GM12878 (cell line): Measurements from ENCODE around the gene ZNF585A. TPM values are rescaled to one million over a fixed set of nuclear protein-coding genes. Genes with fewer than 3 reads are reported as not detected.
A peak's percentile ranks its signal among the peaks of the same experiment; 100 is the strongest.

Experiments
- BRCA1 ChIP-seq: IDR thresholded peaks from 2 replicates; pipeline ENCODE4 v1.6.1; 2011; ENCODE audit warnings: low read depth, low read length, improper control_type of control experiment
- FOS ChIP-seq: IDR thresholded peaks from 3 replicates; pipeline ENCODE4 v1.6.1; 2011; ENCODE audit warnings: borderline replicate concordance; ENCODE audit not compliant: insufficient read length; ENCODE audit errors: extremely low read depth
- MLLT1 ChIP-seq: fragments of 450-650 bp; IDR thresholded peaks from 2 replicates; pipeline ENCODE4 v1.6.1; 2016; ENCODE audit warnings: mild to moderate bottlenecking
- NR2C1 ChIP-seq: fragments of 450-650 bp; IDR thresholded peaks from 2 replicates; pipeline ENCODE4 v1.6.1; 2017; ENCODE audit warnings: antibody characterized with exemption, mild to moderate bottlenecking, moderate library complexity
- RELB ChIP-seq: fragments of 450-650 bp; IDR thresholded peaks from 2 replicates; pipeline ENCODE4 v1.6.1; 2017; ENCODE audit warnings: low read depth, mild to moderate bottlenecking, moderate library complexity
- SMAD1 ChIP-seq: fragments of 450-650 bp; IDR thresholded peaks from 2 replicates; pipeline ENCODE4 v1.6.1; 2018; ENCODE audit warnings: mild to moderate bottlenecking, low read depth; ENCODE audit not compliant: partially characterized antibody
- TCF12 ChIP-seq: IDR thresholded peaks from 2 replicates; pipeline ENCODE4 v1.6.1; 2011; ENCODE audit warnings: low read depth, mild to moderate bottlenecking, low read length
- YY1 ChIP-seq: IDR thresholded peaks from 2 replicates; pipeline ENCODE4 v1.6.1; 2011; ENCODE audit warnings: low read depth, mild to moderate bottlenecking, low read length
- ZZZ3 ChIP-seq: IDR thresholded peaks from 2 replicates; pipeline ENCODE4 v1.6.1; 2011; ENCODE audit warnings: low read depth; ENCODE audit not compliant: control insufficient read depth, insufficient read length
- polyA plus RNA-seq, 11 experiments: library from polyadenylated mRNA; depleted of rRNA in 4 of 11; unstranded in 6 of 11; stranded (reverse) in 5 of 11; fragments of >200 nt; fragmentation: Nextera tagmentation in 4 of 11; fragmentation: Illumina TruSeq in 1 of 11; extraction: Ambion mirVana in 4 of 11; extraction: Trizol in 1 of 11; gene quantifications; 1 replicate in 1 of 11; 2 replicates in 10 of 11; pipeline versions ENCODE4 v1.2.1 to v1.2.3, GENCODE V29; 2011 to 2016; ENCODE audit warnings: inconsistent platforms in 2 of 11, missing spikeins in 2 of 11, low read depth in 1 of 11
- total RNA-seq, 4 experiments: library from RNA; depleted of rRNA in 3 of 4; stranded (reverse); fragments of >200 nt in 3 of 4; fragmentation: Illumina TruSeq in 1 of 4; extraction: Trizol in 1 of 4; gene quantifications; 2 replicates each; pipeline versions ENCODE4 v1.2.1 to v1.2.3, GENCODE V29; 2013 to 2021
- TF ChIP-seq, protein P1 (sequence below): IDR thresholded peaks from 2 replicates; pipeline ENCODE4 v1.6.1; 2011; ENCODE audit warnings: borderline replicate concordance, low read depth, mild to moderate bottlenecking, moderate library complexity, mixed read lengths, low read length; ENCODE audit not compliant: insufficient read depth; ENCODE audit errors: extremely low read length
- TF ChIP-seq, protein P2 (sequence below): fragments of 450-650 bp; IDR thresholded peaks from 2 replicates; pipeline ENCODE4 v1.6.1; 2016; ENCODE audit warnings: mild to moderate bottlenecking, moderate library complexity, borderline replicate concordance
- TF ChIP-seq, protein P3 (sequence below): IDR thresholded peaks from 2 replicates; pipeline ENCODE4 v1.6.1; 2012; ENCODE audit warnings: improper control_type of control experiment, low read depth, low read length; ENCODE audit not compliant: insufficient replicate concordance

Gene ZNF585A
- total and polyA plus RNA-seq, 10 of the 15 experiments (the other 5 are each of a cell fraction or from before 2014, with no cell fraction given), result 6.9 to 38.7 (median 14.0) TPM

DNA sequence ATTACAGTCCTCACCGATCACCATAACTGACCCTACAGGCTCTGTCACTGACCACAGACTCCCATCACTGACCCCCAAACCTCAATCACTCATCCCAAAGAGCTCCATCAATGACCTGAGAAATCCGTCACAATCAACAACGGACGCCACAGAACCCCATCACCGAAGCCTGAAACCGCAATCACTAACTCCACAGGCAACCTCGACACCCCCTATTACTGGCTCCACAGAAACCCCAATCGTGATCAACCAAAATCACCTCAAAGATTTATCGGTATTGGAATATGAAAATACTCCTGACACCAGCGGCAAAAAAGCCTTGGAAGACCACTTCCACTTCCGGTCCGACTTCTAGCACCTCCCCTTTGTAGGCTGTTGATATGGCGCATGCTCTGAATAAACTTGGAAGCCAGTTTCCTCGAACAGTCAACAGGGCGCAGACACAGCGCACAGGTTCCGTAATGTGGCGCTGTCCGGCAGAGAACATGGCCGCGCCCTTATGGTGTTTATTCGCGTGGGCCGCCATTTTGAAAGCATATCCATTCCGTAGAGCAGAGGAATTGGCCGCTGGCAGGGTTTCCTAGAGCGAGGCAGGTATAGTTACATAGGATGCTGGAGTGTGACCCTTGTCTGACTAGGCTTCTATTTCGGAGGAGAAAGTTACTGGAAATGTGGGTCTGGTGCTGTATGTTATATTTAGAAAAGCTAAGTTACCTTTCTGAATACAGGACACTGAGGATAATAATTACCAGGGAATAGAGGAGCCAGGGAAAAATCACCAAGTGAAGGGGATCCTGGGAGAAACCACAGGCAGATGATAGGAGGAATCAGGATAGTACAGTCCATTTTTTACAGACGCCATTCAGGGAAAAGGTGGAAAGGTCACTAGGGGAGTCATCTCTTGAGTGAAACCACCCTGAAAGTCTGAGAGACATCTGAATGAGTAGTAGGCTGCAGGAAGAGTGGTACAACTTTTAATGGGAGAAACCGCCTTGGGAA is at the start of gene ZNF585A (continued):
- TF ChIP-seq SMAD1, result peak; percentile 77
- no peak for TF ChIP-seq FOS
- TF ChIP-seq TCF12, result no peak
- TF ChIP-seq YY1, result peak; percentile 100
- TF ChIP-seq BRCA1, result no peak
- peak; percentile 90 for TF ChIP-seq MLLT1
- TF ChIP-seq, protein P1, sequence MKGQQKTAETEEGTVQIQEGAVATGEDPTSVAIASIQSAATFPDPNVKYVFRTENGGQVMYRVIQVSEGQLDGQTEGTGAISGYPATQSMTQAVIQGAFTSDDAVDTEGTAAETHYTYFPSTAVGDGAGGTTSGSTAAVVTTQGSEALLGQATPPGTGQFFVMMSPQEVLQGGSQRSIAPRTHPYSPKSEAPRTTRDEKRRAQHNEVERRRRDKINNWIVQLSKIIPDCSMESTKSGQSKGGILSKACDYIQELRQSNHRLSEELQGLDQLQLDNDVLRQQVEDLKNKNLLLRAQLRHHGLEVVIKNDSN, result no peak
- TF ChIP-seq RELB, result peak; percentile 66
- TF ChIP-seq, protein P2, sequence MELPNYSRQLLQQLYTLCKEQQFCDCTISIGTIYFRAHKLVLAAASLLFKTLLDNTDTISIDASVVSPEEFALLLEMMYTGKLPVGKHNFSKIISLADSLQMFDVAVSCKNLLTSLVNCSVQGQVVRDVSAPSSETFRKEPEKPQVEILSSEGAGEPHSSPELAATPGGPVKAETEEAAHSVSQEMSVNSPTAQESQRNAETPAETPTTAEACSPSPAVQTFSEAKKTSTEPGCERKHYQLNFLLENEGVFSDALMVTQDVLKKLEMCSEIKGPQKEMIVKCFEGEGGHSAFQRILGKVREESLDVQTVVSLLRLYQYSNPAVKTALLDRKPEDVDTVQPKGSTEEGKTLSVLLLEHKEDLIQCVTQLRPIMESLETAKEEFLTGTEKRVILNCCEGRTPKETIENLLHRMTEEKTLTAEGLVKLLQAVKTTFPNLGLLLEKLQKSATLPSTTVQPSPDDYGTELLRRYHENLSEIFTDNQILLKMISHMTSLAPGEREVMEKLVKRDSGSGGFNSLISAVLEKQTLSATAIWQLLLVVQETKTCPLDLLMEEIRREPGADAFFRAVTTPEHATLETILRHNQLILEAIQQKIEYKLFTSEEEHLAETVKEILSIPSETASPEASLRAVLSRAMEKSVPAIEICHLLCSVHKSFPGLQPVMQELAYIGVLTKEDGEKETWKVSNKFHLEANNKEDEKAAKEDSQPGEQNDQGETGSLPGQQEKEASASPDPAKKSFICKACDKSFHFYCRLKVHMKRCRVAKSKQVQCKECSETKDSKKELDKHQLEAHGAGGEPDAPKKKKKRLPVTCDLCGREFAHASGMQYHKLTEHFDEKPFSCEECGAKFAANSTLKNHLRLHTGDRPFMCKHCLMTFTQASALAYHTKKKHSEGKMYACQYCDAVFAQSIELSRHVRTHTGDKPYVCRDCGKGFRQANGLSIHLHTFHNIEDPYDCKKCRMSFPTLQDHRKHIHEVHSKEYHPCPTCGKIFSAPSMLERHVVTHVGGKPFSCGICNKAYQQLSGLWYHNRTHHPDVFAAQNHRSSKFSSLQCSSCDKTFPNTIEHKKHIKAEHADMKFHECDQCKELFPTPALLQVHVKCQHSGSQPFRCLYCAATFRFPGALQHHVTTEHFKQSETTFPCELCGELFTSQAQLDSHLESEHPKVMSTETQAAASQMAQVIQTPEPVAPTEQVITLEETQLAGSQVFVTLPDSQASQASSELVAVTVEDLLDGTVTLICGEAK, result peak; percentile 87
- TF ChIP-seq ZZZ3, result no peak
- TF ChIP-seq, protein P3, sequence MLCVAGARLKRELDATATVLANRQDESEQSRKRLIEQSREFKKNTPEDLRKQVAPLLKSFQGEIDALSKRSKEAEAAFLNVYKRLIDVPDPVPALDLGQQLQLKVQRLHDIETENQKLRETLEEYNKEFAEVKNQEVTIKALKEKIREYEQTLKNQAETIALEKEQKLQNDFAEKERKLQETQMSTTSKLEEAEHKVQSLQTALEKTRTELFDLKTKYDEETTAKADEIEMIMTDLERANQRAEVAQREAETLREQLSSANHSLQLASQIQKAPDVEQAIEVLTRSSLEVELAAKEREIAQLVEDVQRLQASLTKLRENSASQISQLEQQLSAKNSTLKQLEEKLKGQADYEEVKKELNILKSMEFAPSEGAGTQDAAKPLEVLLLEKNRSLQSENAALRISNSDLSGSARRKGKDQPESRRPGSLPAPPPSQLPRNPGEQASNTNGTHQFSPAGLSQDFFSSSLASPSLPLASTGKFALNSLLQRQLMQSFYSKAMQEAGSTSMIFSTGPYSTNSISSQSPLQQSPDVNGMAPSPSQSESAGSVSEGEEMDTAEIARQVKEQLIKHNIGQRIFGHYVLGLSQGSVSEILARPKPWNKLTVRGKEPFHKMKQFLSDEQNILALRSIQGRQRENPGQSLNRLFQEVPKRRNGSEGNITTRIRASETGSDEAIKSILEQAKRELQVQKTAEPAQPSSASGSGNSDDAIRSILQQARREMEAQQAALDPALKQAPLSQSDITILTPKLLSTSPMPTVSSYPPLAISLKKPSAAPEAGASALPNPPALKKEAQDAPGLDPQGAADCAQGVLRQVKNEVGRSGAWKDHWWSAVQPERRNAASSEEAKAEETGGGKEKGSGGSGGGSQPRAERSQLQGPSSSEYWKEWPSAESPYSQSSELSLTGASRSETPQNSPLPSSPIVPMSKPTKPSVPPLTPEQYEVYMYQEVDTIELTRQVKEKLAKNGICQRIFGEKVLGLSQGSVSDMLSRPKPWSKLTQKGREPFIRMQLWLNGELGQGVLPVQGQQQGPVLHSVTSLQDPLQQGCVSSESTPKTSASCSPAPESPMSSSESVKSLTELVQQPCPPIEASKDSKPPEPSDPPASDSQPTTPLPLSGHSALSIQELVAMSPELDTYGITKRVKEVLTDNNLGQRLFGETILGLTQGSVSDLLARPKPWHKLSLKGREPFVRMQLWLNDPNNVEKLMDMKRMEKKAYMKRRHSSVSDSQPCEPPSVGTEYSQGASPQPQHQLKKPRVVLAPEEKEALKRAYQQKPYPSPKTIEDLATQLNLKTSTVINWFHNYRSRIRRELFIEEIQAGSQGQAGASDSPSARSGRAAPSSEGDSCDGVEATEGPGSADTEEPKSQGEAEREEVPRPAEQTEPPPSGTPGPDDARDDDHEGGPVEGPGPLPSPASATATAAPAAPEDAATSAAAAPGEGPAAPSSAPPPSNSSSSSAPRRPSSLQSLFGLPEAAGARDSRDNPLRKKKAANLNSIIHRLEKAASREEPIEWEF, result no peak
- peak; percentile 92 for TF ChIP-seq NR2C1
